Measurements from ENCODE around the gene CD8B2.
"Not testable (repeated sequence)": the region's sequence is repeated elsewhere in the genome, so short reads cannot be mapped to it uniquely, and the experiment has no call there.

The CD8B2 gene

DNA sequence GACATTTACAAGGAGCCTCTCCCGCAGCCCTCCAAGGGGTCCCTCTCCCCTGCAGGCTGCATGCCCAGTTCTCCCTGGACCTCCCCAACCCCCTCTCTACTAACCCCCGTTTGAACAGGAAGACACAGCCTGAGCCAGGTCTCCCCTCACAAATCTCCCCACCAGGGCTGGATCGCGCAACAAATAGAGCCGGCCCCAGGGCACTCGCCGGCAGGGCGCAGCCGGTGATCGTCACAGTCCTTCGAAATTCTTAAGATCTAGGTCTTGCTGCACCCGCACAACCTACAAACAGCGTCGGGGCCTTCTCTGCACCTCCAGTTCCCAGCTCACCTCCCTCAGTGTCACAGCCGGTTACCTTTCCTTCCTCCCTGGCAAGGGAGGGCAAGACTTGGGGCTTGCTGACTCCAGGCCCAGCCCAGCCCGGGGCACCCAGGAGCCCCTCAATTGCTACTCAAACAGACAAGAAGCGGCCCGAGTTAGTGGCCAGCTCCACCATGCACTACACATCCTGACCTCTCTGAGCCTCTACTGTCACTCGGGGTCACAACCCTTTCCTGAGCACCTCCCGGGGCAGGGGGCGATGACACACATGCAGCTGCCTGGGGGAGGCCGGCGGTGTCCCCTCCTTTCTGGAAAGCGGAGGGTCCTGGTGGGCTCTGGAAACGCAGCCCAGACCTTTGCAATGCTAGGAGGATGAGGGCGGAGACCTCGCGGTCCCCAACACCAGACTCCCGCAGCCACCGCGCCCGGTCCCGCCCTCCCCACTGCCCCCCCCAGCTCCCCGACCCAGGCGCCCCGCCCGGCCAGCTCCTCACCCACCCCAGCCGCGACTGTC is at the start of gene CD8B2:
TSS of gene CD8B2 (plus strand) at position 814 of the 835 bp plus-strand sequence. CDS start 63 bp downstream, outside the sequence.
- H3K4me1 Mint-ChIP-seq; H3K27ac Mint-ChIP-seq; H3K36me3 Mint-ChIP-seq (ENCODE audit: low read depth); H3K9me3 Mint-ChIP-seq: not testable (repeated sequence)
- H3K27me3 Mint-ChIP-seq (ENCODE audit: low read depth) = peaks cover 27% of the 10 kb centered on the region
- H3K4me3 Mint-ChIP-seq = peak within 1 kb of the TSS in 2 of 3 experiments; percentile 9 to 28

DNA sequence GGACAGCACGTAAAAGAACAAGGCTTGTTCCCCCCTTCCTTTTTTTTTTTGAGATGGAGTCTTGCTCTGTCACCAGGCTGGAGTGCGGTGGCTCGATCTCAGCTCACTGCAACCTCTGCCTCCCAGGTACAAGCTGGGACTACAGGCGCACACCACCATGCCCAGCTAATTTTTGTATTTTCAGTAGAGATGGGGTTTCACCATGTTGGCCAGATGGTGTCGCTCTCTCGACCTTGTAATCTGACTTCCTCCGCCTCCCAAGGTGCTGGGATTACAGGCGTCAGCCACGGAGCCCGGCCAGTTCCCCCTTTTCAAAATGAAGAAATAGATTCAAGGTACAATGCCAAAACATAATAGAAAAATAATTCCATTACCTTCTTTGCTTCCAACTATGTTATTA is 25.3 kb upstream of the CD8B2 start:
- not testable (repeated sequence) for H3K36me3 Mint-ChIP-seq (ENCODE audit: low read depth); H3K27ac Mint-ChIP-seq; H3K4me1 Mint-ChIP-seq; H3K9me3 Mint-ChIP-seq; H3K27me3 Mint-ChIP-seq (ENCODE audit: low read depth); H3K4me3 Mint-ChIP-seq

DNA sequence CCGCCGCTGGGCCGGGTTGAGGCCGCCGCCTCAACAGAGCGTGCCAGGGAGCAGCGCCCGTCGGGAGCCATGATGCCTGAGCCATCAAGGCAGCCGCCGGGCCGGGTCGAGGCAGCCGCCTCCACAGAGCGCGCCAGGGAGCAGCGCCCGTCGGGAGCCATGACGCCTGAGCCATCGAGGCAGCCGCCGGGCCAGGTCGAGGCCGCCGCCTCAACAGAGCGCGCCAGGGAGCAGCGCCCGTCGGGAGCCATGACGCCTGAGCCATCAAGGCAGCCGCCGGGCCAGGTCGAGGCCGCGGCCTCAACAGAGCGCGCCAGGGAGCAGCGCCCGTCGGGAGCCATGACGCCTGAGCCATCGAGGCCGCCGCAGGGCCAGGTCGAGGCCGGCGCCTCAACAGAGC is 19.6 kb upstream of the CD8B2 start:
- not testable (repeated sequence) for H3K36me3 Mint-ChIP-seq (ENCODE audit: low read depth); H3K27ac Mint-ChIP-seq; H3K4me1 Mint-ChIP-seq; H3K9me3 Mint-ChIP-seq; H3K27me3 Mint-ChIP-seq (ENCODE audit: low read depth); H3K4me3 Mint-ChIP-seq

DNA sequence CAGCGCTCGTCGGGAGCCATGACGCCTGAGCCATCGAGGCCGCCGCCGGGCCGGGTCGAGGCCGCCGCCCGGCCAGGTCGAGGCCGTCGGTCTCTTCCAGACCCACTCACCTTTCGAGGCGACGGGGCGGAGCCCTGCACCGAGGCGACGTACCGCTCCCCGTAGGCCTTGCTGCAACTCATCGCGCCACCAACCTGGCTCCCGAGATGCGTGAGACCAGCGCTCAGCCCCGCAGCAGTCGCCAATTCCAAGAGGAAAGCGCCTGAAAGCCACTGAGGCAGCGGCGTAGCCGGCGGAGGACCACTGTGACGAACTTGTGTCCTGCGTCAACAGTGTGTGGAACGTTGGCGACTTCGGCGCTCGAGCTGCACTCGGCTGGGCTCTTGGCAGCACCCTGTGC is 19.1 kb upstream of the CD8B2 start, which contains the start of gene RGPD3:
TSS of gene RGPD3 (minus strand) at position 307 of the 400 bp plus-strand sequence. CDS start at position 182, 125 bp downstream.
- not testable (repeated sequence) for H3K27ac Mint-ChIP-seq; H3K9me3 Mint-ChIP-seq; H3K4me3 Mint-ChIP-seq; H3K4me1 Mint-ChIP-seq; H3K36me3 Mint-ChIP-seq (ENCODE audit: low read depth); H3K27me3 Mint-ChIP-seq (ENCODE audit: low read depth)

DNA sequence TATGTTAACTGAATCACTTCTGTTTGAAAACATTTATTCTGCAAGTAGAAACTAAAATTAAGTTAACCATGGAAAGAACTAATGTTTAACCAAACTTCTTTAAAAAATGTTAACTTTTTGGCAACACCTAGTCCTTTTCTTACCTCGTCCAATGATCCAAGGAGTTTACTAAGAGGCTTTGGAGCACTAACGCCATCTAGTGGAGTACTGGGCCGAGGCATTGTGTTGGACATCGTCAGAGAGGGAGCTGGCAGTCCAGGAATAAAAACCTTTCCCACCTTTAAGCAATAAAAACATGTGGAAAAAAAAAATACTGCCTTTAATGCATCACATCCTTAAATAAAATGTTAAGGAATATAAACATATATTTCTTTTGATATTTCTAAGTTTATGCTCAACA is 16.5 kb upstream of the CD8B2 start:
- H3K9me3 Mint-ChIP-seq; H3K4me1 Mint-ChIP-seq; H3K27me3 Mint-ChIP-seq (ENCODE audit: low read depth); H3K4me3 Mint-ChIP-seq; H3K27ac Mint-ChIP-seq; H3K36me3 Mint-ChIP-seq (ENCODE audit: low read depth): not testable (repeated sequence)
- TF ChIP-seq, protein P1, sequence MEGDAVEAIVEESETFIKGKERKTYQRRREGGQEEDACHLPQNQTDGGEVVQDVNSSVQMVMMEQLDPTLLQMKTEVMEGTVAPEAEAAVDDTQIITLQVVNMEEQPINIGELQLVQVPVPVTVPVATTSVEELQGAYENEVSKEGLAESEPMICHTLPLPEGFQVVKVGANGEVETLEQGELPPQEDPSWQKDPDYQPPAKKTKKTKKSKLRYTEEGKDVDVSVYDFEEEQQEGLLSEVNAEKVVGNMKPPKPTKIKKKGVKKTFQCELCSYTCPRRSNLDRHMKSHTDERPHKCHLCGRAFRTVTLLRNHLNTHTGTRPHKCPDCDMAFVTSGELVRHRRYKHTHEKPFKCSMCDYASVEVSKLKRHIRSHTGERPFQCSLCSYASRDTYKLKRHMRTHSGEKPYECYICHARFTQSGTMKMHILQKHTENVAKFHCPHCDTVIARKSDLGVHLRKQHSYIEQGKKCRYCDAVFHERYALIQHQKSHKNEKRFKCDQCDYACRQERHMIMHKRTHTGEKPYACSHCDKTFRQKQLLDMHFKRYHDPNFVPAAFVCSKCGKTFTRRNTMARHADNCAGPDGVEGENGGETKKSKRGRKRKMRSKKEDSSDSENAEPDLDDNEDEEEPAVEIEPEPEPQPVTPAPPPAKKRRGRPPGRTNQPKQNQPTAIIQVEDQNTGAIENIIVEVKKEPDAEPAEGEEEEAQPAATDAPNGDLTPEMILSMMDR (IDR thresholded peaks at IDR 0.05; ENCODE audit: unreplicated experiment in 3 of 3) = peak; percentile 14 to 34 (median 33)

DNA sequence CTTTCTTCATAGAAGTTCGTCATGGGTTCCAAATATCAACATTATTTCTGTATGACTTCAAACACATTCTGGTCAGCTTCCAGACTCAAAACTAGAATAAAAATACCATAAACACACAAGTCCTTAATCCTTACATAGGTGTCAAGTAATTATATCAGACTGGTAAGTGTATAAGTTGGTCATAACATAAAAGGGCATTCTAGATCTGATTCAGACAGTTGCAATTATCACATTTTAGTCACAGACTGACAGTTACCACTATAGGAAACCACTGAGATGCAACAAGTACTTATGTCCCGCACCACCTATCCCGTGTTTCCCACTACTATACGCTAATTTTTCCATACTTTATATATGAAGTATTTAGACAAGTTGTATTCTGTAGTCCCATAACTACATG is 9.5 kb upstream of the CD8B2 start:
- H3K9me3 Mint-ChIP-seq, H3K27ac Mint-ChIP-seq, H3K4me3 Mint-ChIP-seq: not testable (repeated sequence)

DNA sequence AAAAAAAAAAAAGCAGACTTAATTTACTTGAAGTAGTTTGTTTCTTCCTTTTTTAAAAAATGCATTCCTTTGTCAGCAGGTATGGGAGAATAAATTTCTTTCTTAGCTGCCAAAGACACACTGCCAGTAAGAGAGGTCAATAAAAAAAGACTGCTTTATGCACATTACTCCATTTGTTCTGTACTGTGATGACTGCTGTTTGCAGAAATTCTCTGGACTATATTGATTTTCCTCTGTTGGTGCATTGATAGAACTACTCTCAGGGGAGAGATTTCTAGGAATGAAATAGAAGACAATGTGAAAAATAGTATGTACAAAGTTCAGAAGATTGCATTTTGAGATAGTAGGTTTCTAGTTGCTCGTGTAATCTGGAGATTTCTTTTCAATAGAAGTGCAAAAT is 7.6 kb upstream of the CD8B2 start:
- H3K4me3 Mint-ChIP-seq; H3K36me3 Mint-ChIP-seq (ENCODE audit: low read depth): not testable (repeated sequence)

More for the DNA sequence above, 9.5 kb upstream of the CD8B2 start:
- not testable (repeated sequence) for H3K4me1 Mint-ChIP-seq; H3K27me3 Mint-ChIP-seq (ENCODE audit: low read depth); H3K36me3 Mint-ChIP-seq (ENCODE audit: low read depth)

DNA sequence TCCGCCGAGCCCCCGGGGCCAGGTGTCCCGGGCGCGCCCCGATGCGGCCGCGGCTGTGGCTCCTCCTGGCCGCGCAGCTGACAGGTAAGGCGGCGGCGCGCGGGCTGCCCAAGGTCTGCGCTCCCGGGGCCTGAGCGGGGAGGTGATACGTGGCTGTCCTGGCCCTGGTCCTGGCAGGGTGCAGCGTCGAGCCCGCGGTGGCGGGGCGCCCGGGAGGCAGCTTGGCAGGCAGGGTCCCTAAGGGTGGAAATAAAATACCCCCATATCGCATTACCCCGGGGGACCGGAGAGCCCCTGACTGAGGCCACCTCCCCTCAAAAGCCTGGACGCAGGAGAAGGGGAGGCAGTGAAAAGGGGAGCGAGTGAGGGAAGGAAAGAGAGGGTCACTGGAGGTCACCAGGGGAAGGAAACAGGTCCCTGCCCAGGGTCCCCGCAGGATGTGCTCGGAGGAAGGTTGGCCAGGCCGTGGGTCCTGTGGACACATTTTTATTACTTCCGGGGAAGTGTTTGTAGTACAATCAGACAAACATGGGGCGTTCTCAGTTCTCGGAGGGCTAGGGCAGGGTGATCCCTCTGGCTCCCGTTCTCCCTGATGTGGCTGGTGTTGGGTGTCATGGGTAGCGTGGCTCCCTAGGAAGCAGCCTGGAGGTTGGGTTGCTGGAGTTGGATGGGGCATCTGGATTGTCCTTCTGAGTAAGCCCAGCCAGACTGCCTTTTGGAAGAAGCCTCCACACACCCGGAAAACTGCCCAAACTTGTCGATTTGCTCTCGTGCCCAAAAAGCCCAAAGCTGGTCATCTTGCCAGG is 425 bp downstream of the CD8B2 start:
- Mint-ChIP-seq H3K27me3 (ENCODE audit: low read depth) (peaks cover 27% of the 10 kb centered on the region), H3K4me3 (peak overlapping the region in 2 of 3 experiments; percentile 9 to 28)
- not testable (repeated sequence) for H3K27ac Mint-ChIP-seq; H3K36me3 Mint-ChIP-seq (ENCODE audit: low read depth); H3K4me1 Mint-ChIP-seq; H3K9me3 Mint-ChIP-seq

More for the DNA sequence above, 7.6 kb upstream of the CD8B2 start:
- H3K27me3 Mint-ChIP-seq (ENCODE audit: low read depth); H3K4me1 Mint-ChIP-seq; H3K27ac Mint-ChIP-seq; H3K9me3 Mint-ChIP-seq: not testable (repeated sequence)

DNA sequence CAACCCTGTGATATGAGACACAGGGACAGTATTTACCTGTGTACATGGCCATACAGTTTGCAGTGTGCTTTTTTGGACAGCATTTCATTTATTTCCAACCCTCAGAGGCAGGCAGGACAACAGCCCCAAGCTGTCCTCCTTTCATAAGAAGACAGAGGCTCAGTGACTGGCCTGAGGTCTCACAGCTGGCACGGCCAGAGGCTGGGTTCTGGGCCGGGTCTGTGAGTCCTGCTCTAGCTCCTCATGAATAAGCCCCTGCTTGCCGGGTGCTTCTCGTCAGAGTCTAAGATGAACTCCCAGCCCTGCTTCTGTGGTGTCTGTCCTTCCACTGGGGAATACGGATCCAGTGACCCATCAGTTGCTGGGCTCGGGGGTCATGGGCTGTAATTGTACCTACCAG is 2.5 kb downstream of the CD8B2 start:
- peaks cover 27% of the 10 kb centered on the region for H3K27me3 Mint-ChIP-seq (ENCODE audit: low read depth)
- not testable (repeated sequence) for H3K27ac Mint-ChIP-seq; H3K4me3 Mint-ChIP-seq; H3K9me3 Mint-ChIP-seq; H3K36me3 Mint-ChIP-seq (ENCODE audit: low read depth); H3K4me1 Mint-ChIP-seq

DNA sequence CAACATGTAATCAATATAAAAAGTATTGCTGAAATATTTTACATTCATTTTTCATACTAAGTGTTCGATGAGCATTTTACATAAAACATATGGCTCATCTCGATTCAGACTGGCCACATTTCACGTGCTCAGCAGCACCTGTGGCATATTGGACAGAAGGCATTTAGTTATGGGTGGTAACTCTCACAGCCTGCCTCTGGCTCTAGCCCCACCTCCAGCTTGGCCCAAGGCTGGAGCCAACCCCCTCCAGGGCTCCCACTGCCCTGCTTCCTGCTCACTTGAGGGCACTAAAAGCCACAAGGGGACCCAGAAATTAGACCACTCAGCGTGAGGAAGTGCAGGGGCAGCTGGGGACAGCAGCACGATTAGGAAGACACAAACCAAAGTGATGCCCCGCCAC is 5.2 kb downstream of the CD8B2 start:
- not testable (repeated sequence) for H3K4me3 Mint-ChIP-seq, H3K4me1 Mint-ChIP-seq

DNA sequence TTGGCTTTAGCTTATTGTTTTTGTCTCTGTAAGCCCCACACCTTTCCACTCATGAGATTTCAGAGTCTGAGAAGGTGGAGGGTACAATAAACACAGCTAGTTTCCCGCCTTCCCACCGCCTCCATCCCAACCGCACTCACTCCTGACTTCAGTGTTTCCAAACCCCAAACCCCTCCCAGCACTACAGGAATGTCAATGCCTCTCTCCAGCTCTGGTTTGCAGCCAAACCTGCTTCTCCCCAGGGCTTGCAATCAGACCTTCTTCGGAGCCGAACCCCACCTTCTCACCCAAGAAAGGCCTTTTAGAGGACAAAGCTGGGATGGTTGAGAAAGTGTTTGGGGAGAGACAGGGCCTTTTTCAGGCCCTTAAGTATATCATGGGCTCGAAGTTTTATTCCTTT is 5.7 kb downstream of the CD8B2 start:
- H3K9me3 Mint-ChIP-seq; H3K27me3 Mint-ChIP-seq (ENCODE audit: low read depth); H3K4me3 Mint-ChIP-seq; H3K27ac Mint-ChIP-seq; H3K36me3 Mint-ChIP-seq (ENCODE audit: low read depth); H3K4me1 Mint-ChIP-seq: not testable (repeated sequence)

More for the DNA sequence above, 5.2 kb downstream of the CD8B2 start:
- not testable (repeated sequence) for H3K27ac Mint-ChIP-seq; H3K9me3 Mint-ChIP-seq; H3K36me3 Mint-ChIP-seq (ENCODE audit: low read depth)
- peaks cover 12% of the 10 kb centered on the region for H3K27me3 Mint-ChIP-seq (ENCODE audit: low read depth)

DNA sequence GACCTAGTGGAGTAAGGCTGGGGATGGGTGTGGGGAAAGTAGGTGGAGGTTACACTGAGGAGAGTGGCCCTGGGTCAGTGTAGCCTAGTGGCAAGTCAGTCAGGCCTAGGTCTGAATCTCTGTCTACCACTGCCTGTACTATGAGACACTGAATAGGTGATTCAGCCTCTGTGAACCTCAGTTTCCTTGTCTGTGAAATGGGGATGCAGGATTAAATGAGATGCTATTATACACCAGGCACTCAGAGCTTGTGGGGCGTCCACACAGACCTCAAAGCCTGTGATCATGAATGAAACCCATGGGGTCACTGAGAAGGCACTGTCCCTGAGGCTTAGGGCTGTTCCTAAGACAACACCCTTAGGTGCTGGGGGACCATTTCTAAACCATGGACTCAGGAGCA is 11.4 kb downstream of the CD8B2 start:
- H3K27ac Mint-ChIP-seq; H3K27me3 Mint-ChIP-seq (ENCODE audit: low read depth); H3K4me3 Mint-ChIP-seq; H3K4me1 Mint-ChIP-seq; H3K9me3 Mint-ChIP-seq; H3K36me3 Mint-ChIP-seq (ENCODE audit: low read depth): not testable (repeated sequence)

DNA sequence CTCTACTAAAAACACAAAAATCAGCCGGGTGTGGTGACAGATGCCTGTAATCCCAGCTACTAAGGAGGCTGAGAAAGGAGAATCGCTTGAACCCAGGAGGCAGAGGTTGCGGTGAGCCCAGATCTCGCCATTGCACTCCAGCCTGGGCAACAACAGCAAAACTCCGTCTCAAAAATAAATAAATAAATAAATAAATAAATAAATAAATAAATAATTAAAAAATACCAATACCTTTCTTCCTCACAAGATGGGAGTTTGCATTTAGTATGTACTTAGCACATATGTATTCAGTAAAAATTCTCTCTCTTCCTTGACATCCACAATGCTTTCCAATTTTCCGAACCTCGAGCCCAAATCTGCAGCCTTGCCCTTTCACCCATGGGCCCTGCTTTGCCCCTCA is 13.2 kb downstream of the CD8B2 start:
- H3K36me3 Mint-ChIP-seq (ENCODE audit: low read depth); H3K27me3 Mint-ChIP-seq (ENCODE audit: low read depth); H3K9me3 Mint-ChIP-seq; H3K4me3 Mint-ChIP-seq; H3K27ac Mint-ChIP-seq; H3K4me1 Mint-ChIP-seq: not testable (repeated sequence)

DNA sequence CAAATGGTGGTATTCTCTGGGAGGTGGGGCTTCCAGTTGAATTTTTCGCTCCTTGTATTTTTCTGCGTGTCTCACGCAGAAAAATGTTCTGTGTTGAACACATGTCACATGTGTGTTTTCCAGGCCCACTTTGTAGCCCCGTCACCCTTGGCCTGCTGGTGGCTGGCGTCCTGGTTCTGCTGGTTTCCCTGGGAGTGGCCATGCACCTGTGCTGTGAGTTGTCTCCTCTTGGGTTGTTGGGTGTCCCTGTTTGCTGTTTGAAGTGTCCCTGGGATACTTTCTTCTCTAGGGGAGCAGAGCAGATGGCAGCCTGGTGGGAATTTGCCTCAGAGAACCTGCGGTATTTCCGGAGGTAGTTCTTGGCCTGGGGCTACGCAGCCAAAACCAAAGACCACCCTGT is 15.2 kb downstream of the CD8B2 start:
- H3K9me3 Mint-ChIP-seq; H3K4me3 Mint-ChIP-seq; H3K27me3 Mint-ChIP-seq (ENCODE audit: low read depth); H3K27ac Mint-ChIP-seq; H3K4me1 Mint-ChIP-seq; H3K36me3 Mint-ChIP-seq (ENCODE audit: low read depth): not testable (repeated sequence)
